IPS DF 6.9 (cell line): ENCODE results near the gene MIGA1.
"Not testable (repeated sequence)": the region's sequence is repeated elsewhere in the genome, so short reads cannot be mapped to it uniquely, and the experiment has no call there.

Experiments
- DNase-seq: peaks from one replicate; pipeline ENCODE4 v3.0.0-alpha.2; 2013; ENCODE audit warnings: low read depth, low spot score
- H3K27ac ChIP-seq: one replicate; pipeline ENCODE4 v1.5.1; 2013; ENCODE audit warnings: low read length, control low read depth
- H3K27me3 ChIP-seq: 2 replicates; pipeline ENCODE4 v1.6.1; 2013; ENCODE audit warnings: mild to moderate bottlenecking, low read length; ENCODE audit not compliant: control insufficient read depth, insufficient read depth
- H3K36me3 ChIP-seq: 2 replicates; pipeline ENCODE4 v1.6.1; 2013; ENCODE audit warnings: low read length; ENCODE audit not compliant: control insufficient read depth, insufficient read depth
- H3K4me1 ChIP-seq: 2 replicates; pipeline ENCODE4 v1.6.1; 2013; ENCODE audit warnings: low read length; ENCODE audit not compliant: control insufficient read depth, insufficient read depth
- H3K4me3 ChIP-seq: 2 replicates; pipeline ENCODE4 v1.5.1; 2013; ENCODE audit warnings: mild to moderate bottlenecking, low read length
- H3K9me3 ChIP-seq: 2 replicates; pipeline ENCODE4 v1.6.1; 2013; ENCODE audit warnings: low read length, inconsistent platforms; ENCODE audit not compliant: control insufficient read depth, insufficient read depth
- WGBS: extraction: QIAGEN DNeasy Blood & Tissue Kit; methylation state at CpG from one replicate; pipeline ENCODE4 v1.1.7; 2013; ENCODE audit warnings: mixed read lengths, missing lambda C conversion rate; ENCODE audit not compliant: insufficient read length, insufficient coverage; 5-methylcytosine and 5-hydroxymethylcytosine counted together

MIGA1 gene

DNA sequence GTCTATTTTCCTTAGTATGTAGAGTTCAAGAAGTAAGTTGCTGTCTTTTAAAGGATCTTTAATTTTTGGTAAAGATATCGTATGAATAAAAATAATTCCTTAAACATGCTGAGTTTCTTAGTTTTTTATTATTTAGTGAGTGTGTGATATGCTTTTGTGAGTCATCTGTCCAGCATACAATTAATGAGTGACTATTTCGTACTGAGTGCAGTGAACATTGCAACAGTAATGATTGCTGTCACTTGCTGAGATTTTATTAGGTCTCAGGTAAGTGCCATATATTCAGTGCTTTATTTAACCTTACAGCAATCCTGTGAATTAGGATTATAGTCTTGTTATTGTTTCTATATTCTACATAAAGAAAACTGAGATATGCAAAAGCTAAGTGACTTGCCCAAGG, 22.6 kb downstream of the MIGA1 start:
- no peak for DNase-seq
- no peak overlapping the region for H3K27ac ChIP-seq
- 100% methylated on average over 1 of the region's 2 CpGs for WGBS
- no peaks in the 10 kb centered on the region for H3K4me1 ChIP-seq
- H3K27me3 ChIP-seq = no peaks in the 10 kb centered on the region
- no peak overlapping the region for H3K4me3 ChIP-seq
- H3K36me3 ChIP-seq = no peaks in the 10 kb centered on the region
- no peaks in the 10 kb centered on the region for H3K9me3 ChIP-seq

DNA sequence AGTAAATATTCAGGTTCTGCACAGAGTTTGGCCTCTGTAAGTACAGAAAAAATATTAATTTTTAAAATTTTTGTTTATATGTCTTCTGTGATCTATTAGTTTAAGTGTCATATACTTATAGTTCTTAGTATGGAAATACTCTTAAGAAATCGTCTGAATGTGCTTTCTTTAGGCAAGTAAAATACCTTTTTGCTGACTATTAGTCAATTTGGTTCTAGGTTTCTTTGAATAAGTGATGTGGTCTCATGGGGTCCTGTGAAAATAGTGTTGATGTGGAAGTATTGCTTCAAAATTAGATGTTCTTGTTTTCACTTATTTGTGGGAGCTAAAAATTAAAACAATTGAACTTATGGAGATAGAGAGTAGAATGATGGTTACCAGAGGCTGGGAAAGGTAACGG, 23.9 kb downstream of the MIGA1 start:
- no peaks in the 10 kb centered on the region for H3K4me1 ChIP-seq
- no peak for DNase-seq
- no peak overlapping the region for H3K4me3 ChIP-seq
- no peaks in the 10 kb centered on the region for H3K27me3 ChIP-seq
- no peak overlapping the region for H3K27ac ChIP-seq
- no peaks in the 10 kb centered on the region for H3K9me3 ChIP-seq
- peaks cover 3% of the 10 kb centered on the region; the same call in 1 of the 2 replicates for H3K36me3 ChIP-seq
- WGBS = 100% methylated on average over 1 of the region's 2 CpGs

DNA sequence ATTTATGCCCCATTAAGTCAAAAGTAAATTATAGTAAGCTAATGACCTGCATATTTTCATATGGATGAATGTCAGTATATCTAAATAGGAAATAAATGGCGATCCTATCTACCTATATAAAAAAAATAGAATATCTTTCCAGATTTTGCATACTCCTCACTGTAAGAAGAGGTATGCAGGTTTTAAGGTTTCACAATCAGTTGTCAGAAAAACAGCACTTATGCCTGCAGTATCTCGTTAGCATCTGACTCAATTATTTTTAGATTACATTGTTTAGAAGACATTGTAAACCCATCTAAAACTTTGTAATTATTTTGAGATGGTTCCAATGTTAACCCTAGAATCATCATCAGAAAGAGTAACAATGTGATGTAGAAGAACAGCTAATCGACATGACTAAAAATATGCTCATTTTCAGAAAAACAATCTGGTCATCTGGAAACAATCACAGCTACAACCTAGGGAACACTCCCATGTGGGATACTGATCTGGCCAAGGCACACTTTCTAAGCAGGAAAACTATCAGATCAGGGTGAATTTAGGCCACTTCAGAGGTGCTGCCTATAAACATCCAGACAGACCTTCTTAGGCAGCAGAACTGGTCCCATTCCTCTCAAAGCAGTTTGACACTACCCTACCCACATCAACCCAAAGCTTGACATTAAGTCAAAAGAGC, 30.5 kb downstream of the MIGA1 start:
- DNase-seq, H3K4me3 ChIP-seq, H3K4me1 ChIP-seq, H3K36me3 ChIP-seq, H3K27me3 ChIP-seq, H3K27ac ChIP-seq, H3K9me3 ChIP-seq: not testable (repeated sequence)
- WGBS = no CpG with 5 or more reads among the region's 3 CpGs

DNA sequence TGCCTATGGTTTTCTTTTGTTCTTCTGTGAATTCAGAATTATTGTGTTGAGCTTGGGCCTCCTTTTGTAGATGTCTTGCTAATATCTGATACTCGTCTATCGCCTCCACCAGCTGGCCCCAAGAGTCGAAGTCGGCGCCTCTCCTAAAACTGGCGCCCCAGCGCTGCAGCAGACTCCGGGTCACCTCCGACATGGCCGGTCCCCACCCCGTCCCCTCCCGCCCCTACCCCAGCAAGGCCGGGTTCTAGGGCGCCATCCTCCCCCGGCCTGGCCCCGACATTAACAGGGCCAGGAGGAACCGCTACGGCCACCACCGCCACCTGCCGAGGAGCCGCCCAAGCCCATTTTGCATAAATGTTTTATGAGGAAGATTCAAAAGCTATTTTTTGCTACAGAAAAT, 32.1 kb downstream of the MIGA1 start:
- H3K4me3 ChIP-seq, H3K36me3 ChIP-seq, DNase-seq, H3K27ac ChIP-seq, H3K4me1 ChIP-seq, H3K9me3 ChIP-seq, H3K27me3 ChIP-seq: not testable (repeated sequence)
- no CpG with 5 or more reads among the region's 21 CpGs for WGBS

DNA sequence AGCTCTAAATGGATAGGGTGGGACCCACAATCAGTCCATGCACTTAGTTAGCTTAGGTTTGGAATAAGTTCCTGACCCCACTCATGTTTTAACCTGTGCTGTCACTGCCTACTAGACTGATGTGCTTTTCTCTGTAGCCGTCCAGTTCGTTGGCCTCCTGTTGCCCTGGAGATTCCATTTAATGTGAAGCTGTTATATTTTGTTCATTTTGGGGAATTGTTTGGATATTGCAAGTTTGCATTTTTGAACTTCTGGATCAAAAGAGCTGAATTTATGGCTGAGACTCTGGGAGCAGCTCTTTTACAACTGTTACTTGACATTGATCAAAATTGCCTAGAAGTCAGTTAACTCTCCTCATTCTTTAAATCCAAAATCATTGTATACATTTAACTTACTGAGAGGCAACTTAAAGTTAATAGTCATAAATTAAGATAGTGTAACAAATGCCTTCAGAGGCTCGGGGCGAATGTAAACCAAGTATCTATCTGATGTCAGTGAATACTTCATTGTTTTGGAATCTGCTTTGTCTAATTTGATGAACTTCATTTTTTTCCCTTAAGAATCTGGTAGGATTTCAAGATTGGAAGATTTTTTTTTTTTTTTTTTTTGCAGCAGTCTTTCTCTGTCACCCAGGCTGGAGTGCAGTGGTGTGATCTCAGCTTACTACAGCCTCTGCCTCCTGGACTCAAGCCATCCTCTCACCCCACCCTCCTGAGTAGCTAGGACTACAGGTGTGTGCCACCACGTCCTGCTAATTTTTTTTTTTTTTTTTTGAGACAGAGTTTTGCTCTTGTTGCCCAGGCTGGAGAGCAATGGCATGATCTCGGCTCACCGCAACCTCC, 38.1 kb downstream of the MIGA1 start:
- no peaks in the 10 kb centered on the region for H3K4me1 ChIP-seq
- H3K9me3 ChIP-seq = no peaks in the 10 kb centered on the region
- H3K27ac ChIP-seq = no peak overlapping the region
- DNase-seq = no peak
- no peaks in the 10 kb centered on the region for H3K36me3 ChIP-seq
- no CpG with 5 or more reads among the region's 7 CpGs for WGBS
- no peaks in the 10 kb centered on the region for H3K27me3 ChIP-seq
- no peak overlapping the region for H3K4me3 ChIP-seq

DNA sequence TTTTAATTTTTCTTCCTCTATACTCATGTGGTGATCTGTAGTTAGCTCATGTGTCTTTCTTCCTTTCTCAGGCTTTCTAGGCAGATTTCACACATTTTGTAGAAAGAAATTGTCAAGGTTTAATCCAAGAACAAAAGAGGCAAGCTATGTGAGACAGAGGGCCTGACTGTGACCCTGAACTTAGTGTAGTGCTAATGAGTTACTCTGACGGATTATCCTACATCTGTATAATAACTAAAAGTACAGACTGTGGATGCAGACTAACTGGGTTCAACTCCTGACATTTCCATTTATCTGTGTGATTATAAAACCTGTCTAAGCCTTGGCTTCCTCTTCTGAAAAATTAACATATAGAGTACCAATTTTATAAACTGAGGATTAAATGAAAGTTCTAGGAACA, 40.7 kb downstream of the MIGA1 start:
- H3K27ac ChIP-seq = no peak overlapping the region
- no peaks in the 10 kb centered on the region for H3K36me3 ChIP-seq
- no peaks in the 10 kb centered on the region for H3K9me3 ChIP-seq
- H3K27me3 ChIP-seq = no peaks in the 10 kb centered on the region
- no peak for DNase-seq
- H3K4me1 ChIP-seq = no peaks in the 10 kb centered on the region
- no CpG with 5 or more reads among the region's 1 CpG for WGBS
- H3K4me3 ChIP-seq = no peak overlapping the region

DNA sequence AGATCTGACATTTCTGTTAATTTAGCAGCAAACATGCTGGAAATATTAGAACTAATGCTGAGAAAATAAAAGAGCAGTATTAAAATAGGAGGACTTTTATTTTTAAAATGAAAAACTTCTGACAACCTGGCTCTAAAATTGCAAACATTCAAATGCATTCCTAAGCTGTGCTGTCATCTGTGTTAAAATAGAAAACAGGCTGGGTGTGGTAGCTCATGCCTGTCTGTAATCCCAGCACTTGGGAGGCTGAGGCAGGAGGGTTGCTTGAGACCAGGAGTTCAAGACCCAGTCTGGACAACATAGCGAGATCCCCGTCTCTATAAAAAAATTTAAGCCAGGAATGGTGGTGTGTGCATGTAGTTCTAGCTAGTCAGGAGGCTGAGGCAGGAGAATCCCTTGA, 44.6 kb downstream of the MIGA1 start:
- H3K36me3 ChIP-seq = no peaks in the 10 kb centered on the region
- H3K27ac ChIP-seq = no peak overlapping the region
- no peak overlapping the region for H3K4me3 ChIP-seq
- WGBS = no CpG with 5 or more reads among the region's 2 CpGs
- H3K4me1 ChIP-seq = no peaks in the 10 kb centered on the region
- no peaks in the 10 kb centered on the region for H3K27me3 ChIP-seq
- H3K9me3 ChIP-seq = no peaks in the 10 kb centered on the region
- DNase-seq = no peak

DNA sequence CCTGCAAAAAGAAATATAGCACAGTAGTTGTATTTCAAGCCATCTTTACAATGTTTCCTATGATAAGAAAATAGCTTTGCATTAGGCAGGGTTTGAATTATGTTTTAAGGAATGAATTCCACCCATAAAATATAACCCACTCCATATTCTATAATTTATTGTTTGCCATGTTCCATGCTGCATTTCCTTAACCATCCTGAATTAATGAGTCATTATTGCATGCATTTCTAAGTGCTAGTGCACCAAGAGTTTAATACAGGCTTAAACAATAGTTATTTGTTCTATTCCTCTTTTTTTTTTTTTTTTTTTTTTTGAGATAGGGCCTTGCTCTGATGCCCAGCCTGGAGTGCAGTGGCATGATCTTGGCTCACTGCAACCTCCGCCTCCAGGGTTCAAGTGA, 45.2 kb downstream of the MIGA1 start:
- H3K4me1 ChIP-seq = no peaks in the 10 kb centered on the region
- H3K36me3 ChIP-seq = no peaks in the 10 kb centered on the region
- no peak overlapping the region for H3K4me3 ChIP-seq
- no peak for DNase-seq
- H3K9me3 ChIP-seq = no peaks in the 10 kb centered on the region
- whole genome bisulfite sequencing = no CpG with 5 or more reads among the region's 1 CpG
- no peak overlapping the region for H3K27ac ChIP-seq
- no peaks in the 10 kb centered on the region for H3K27me3 ChIP-seq

DNA sequence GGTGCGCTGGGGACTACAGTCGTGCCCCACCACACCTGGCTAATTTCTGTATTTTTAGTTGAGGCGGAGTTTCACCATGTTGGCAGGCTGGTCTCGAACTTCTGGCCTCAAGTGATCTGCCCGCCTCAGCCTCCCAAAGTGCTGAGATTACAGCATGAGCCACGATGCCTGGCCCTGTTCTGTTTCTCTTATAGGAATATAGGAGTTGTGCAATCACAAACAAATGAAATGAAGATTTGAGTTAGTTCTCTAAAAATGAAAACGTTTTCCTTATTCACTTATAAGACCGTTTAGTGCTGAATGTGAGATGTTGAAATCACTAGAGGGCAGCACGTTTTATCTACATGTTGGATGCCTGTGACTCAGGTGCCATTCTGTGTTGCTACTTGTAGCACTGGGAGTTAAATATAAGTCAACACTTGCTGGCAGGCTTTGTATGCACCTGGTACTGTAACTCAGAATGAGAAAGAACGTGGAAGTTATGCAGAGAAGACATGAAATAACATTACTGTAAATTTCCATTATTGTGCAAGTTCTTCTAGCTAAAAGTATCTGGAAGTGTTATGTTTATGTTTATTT, 45.8 kb downstream of the MIGA1 start:
- Histone ChIP-seq H3K27me3 (no peaks in the 10 kb centered on the region), H3K36me3 (no peaks in the 10 kb centered on the region), H3K4me3 (no peak overlapping the region), H3K9me3 (no peaks in the 10 kb centered on the region), H3K4me1 (no peaks in the 10 kb centered on the region), H3K27ac (no peak overlapping the region)
- peak; percentile 7 for DNase-seq
- no CpG with 5 or more reads among the region's 10 CpGs for WGBS

DNA sequence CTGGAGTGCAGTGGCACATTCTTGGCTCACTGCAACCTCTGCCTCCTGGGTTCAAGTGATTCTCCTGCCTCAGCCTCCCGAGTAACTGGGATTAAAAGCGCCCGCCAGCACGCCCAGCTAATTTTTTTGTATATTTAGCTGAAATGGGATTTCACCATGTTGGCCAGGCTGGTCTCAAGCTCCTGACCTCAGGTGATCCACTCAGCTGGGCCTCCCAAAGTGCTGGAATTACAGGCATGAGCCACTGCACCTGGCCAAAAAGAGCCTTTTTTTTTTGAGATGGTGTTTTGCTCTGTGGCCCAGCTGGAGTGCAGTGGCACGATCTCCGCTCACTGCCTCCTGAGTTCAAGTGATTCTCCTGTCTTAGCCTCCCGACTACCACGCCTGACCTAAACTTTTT, 47.4 kb downstream of the MIGA1 start:
- H3K4me1 ChIP-seq, DNase-seq, H3K4me3 ChIP-seq, H3K27me3 ChIP-seq, H3K27ac ChIP-seq, H3K9me3 ChIP-seq, H3K36me3 ChIP-seq: not testable (repeated sequence)
- WGBS = no CpG with 5 or more reads among the region's 8 CpGs
